PC-9 (cell line): Measurements from ENCODE around the gene SPRYD7.

Experiments used
- EZH2 ChIP-seq: fragments of 200-600 bp; sonication (generic); IDR thresholded peaks from 2 replicates; pipeline ENCODE4 v1.8.0; 2017; ENCODE audit warnings: antibody characterized with exemption, low read depth
- TF ChIP-seq, protein P1 (sequence below): fragments of 200-600 bp; sonication (generic); conservative IDR thresholded peaks from 2 replicates; pipeline ENCODE4 v1.6.1; 2017; ENCODE audit warnings: mixed run types, antibody characterized with exemption, mild to moderate bottlenecking, moderate library complexity

DNA sequence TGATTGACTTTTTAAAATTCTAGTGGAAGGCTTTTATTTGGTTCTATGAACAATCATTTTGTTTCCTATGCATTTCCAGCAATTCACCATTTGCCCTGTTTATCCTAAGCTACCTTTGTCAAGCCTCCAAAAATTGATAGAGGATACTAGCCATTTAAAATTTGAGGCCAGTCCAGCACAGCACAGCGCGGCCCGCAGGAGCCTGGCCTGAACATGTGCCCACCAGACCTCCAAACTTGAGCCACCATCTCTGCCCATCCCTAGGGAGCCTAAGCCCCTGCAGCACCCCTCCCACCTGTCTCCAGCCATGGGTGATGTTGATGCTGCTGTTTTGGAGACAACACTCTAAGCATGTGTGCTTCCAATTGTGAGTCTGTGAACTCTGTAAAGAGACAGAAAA lies 57.5 kb downstream of the SPRYD7 start:
- TF ChIP-seq, protein P1, sequence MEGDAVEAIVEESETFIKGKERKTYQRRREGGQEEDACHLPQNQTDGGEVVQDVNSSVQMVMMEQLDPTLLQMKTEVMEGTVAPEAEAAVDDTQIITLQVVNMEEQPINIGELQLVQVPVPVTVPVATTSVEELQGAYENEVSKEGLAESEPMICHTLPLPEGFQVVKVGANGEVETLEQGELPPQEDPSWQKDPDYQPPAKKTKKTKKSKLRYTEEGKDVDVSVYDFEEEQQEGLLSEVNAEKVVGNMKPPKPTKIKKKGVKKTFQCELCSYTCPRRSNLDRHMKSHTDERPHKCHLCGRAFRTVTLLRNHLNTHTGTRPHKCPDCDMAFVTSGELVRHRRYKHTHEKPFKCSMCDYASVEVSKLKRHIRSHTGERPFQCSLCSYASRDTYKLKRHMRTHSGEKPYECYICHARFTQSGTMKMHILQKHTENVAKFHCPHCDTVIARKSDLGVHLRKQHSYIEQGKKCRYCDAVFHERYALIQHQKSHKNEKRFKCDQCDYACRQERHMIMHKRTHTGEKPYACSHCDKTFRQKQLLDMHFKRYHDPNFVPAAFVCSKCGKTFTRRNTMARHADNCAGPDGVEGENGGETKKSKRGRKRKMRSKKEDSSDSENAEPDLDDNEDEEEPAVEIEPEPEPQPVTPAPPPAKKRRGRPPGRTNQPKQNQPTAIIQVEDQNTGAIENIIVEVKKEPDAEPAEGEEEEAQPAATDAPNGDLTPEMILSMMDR: no peak
- no peak for TF ChIP-seq EZH2
